Thoracic aorta (tissue), 2 donors: ENCODE measurements around the gene CORIN. TPM values are rescaled to one million over a fixed set of nuclear protein-coding genes. Genes with fewer than 3 reads are reported as not detected.
"Not testable (repeated sequence)": the region's sequence is repeated elsewhere in the genome, so short reads cannot be mapped to it uniquely, and the experiment has no call there.

Experiments
- ATAC-seq: fragments of 150-250 bp; one replicate; pipeline ENCODE4 v1.8.0; 2017; ENCODE audit warnings: low read depth; ENCODE audit not compliant: insufficient number of reproducible peaks, low FRiP score
- DNase-seq: peaks from one replicate; pipeline ENCODE4 v3.0.0-alpha.2; 2020; ENCODE audit warnings: low spot score
- H3K27ac ChIP-seq, 2 donors: fragments of 200-600 bp; sonication (generic); 1 replicate in 1 of 2; 2 replicates in 1 of 2; pipeline ENCODE4 v1.5.1; 2016; ENCODE audit warnings: mild to moderate bottlenecking in 2 of 2, moderate library complexity in 2 of 2
- H3K27me3 ChIP-seq: fragments of 200-600 bp; sonication (generic); replicated peaks from 2 replicates; pipeline ENCODE4 v1.6.0; 2016; ENCODE audit warnings: mild to moderate bottlenecking; ENCODE audit not compliant: insufficient read depth
- H3K36me3 ChIP-seq: fragments of 200-600 bp; sonication (generic); one replicate; pipeline ENCODE4 v1.5.1; 2016
- H3K4me1 ChIP-seq, 2 donors: fragments of 200-600 bp; sonication (generic); 1 replicate in 1 of 2; 2 replicates in 1 of 2; pipeline versions ENCODE4 v1.5.1 to v1.6.0; 2016; ENCODE audit warnings: low read depth in 2 of 2, mild to moderate bottlenecking in 1 of 2; ENCODE audit not compliant: control insufficient read depth in 1 of 2
- H3K4me3 ChIP-seq: fragments of 200-600 bp; sonication (generic); 2 replicates; pipeline ENCODE4 v1.5.1; 2016; ENCODE audit warnings: mild to moderate bottlenecking
- H3K9me3 ChIP-seq: fragments of 200-600 bp; sonication (generic); 2 replicates; pipeline ENCODE4 v1.5.1; 2016
- CTCF ChIP-seq: fragments of 200-600 bp; sonication (generic); IDR thresholded peaks from one replicate; pipeline ENCODE4 v1.5.1; 2019; ENCODE audit warnings: antibody characterized with exemption
- total RNA-seq, 2 donors: library from RNA; depleted of rRNA; stranded (reverse); fragments of >200 nt; gene quantifications; one replicate each; pipeline versions ENCODE4 v1.1.0 to v1.2.3, GENCODE V29; 2016

CORIN gene
- total RNA-seq, 2 donors from 2014 or later = 0.63 to 1.9 TPM

- DNase-seq (no peak), ATAC-seq (no peak)
- Histone ChIP-seq H3K27me3 (no peaks in the 10 kb centered on the region), H3K4me3 (no peak overlapping the region), H3K4me1 (no peaks in the 10 kb centered on the region), H3K9me3 (no peaks in the 10 kb centered on the region), H3K36me3 (no peaks in the 10 kb centered on the region), H3K27ac (no peak overlapping the region)
- no peak for TF ChIP-seq CTCF
These were observed 139.0 kb downstream of the CORIN start for GRCh38 chr4:47698837-47699236.

GRCh38 chr4:47696823-47697222, 141.0 kb downstream of the CORIN start:
- no peak for ATAC-seq
- H3K27me3 ChIP-seq = no peaks in the 10 kb centered on the region

GRCh38 chr4:47695260-47695659, 142.6 kb downstream of the CORIN start:
- H3K27me3 ChIP-seq = no peaks in the 10 kb centered on the region
- H3K4me1 ChIP-seq = no peaks in the 10 kb centered on the region
- TF ChIP-seq CTCF = no peak
- H3K9me3 ChIP-seq = no peaks in the 10 kb centered on the region
- H3K36me3 ChIP-seq = no peaks in the 10 kb centered on the region
- no peak for DNase-seq
- ATAC-seq = no peak
- H3K27ac ChIP-seq = no peak overlapping the region
- no peak overlapping the region for H3K4me3 ChIP-seq

More at GRCh38 chr4:47696823-47697222, 141.0 kb downstream of the CORIN start:
- Histone ChIP-seq H3K36me3 (no peaks in the 10 kb centered on the region), H3K9me3 (no peaks in the 10 kb centered on the region), H3K4me1 (no peaks in the 10 kb centered on the region), H3K27ac (no peak overlapping the region), H3K4me3 (no peak overlapping the region)
- TF ChIP-seq CTCF = no peak
- no peak for DNase-seq

- Histone ChIP-seq H3K4me1 (no peaks in the 10 kb centered on the region), H3K4me3 (no peak overlapping the region), H3K27me3 (no peaks in the 10 kb centered on the region), H3K36me3 (no peaks in the 10 kb centered on the region), H3K27ac (no peak overlapping the region), H3K9me3 (no peaks in the 10 kb centered on the region)
- ATAC-seq (no peak), DNase-seq (no peak)
- TF ChIP-seq CTCF = no peak
These were observed 143.5 kb downstream of the CORIN start for GRCh38 chr4:47694322-47694721.

GRCh38 chr4:47692691-47693090, 145.2 kb downstream of the CORIN start:
- no peak for TF ChIP-seq CTCF
- H3K27me3 ChIP-seq = no peaks in the 10 kb centered on the region
- H3K27ac ChIP-seq = no peak overlapping the region
- DNase-seq (no peak), ATAC-seq (no peak)
- H3K9me3 ChIP-seq = no peaks in the 10 kb centered on the region
- H3K4me3 ChIP-seq = no peak overlapping the region
- no peaks in the 10 kb centered on the region for H3K4me1 ChIP-seq
- no peaks in the 10 kb centered on the region for H3K36me3 ChIP-seq

GRCh38 chr4:47691757-47692383, 146.0 kb downstream of the CORIN start:
- H3K4me1 ChIP-seq, ATAC-seq, H3K4me3 ChIP-seq, H3K9me3 ChIP-seq, H3K27me3 ChIP-seq, DNase-seq, H3K27ac ChIP-seq, H3K36me3 ChIP-seq: not testable (repeated sequence)
